Spleen (tissue), 3 donors: ENCODE measurements around the gene KLK15.

ENCODE experiments used
- POLR2A ChIP-seq, 3 donors: fragments of 450-650 bp; IDR thresholded peaks; one replicate each; pipeline ENCODE4 v1.5.1; 2017; ENCODE audit warnings: antibody characterized with exemption in 3 of 3, mild to moderate bottlenecking in 1 of 3
- POLR2AphosphoS5 ChIP-seq, 3 donors: sonication (generic); formaldehyde crosslinking; IDR thresholded peaks; one replicate each; pipeline ENCODE4 v1.5.1; 2017; ENCODE audit warnings: antibody characterized with exemption in 3 of 3

GRCh38 chr19:50823389-50824042, 9.9 kb downstream of the KLK15 start, which contains the start of gene KLK1:
- no peak for TF ChIP-seq POLR2A (IDR thresholded peaks at IDR 0.05)
- TF ChIP-seq POLR2AphosphoS5 (IDR thresholded peaks at IDR 0.05) = no peak
